GM19324 (cell line): Measurements from ENCODE around the gene THSD4.

Experiments used
- ATAC-seq: cut with Tn5 transposase; IDR thresholded peaks from one replicate; pipeline ENCODE4 v1.9.1; 2021; ENCODE audit warnings: mild to moderate bottlenecking, moderate library complexity; ENCODE audit not compliant: unreplicated experiment, low FRiP score

THSD4 gene

DNA sequence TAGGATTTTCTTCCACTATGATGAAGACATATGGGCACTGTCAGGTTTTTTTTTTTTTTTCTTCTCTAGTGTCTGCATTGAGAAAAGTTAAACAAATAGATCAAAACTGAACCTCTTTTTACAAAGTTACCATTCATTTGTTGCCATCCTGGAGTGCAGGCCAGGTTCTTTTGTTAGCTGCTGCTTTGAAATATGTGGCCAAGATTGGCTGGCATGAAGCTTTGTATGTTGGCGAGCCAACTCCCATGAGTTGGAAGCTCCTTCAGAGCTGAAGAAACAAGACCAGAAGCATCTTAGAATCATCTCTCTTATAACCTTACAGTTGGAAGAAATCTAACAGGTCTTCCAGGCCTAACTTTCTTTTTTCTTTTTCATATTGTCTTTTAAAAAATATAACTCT is 346.5 kb downstream of the THSD4 start:
- ATAC-seq = no peak

DNA sequence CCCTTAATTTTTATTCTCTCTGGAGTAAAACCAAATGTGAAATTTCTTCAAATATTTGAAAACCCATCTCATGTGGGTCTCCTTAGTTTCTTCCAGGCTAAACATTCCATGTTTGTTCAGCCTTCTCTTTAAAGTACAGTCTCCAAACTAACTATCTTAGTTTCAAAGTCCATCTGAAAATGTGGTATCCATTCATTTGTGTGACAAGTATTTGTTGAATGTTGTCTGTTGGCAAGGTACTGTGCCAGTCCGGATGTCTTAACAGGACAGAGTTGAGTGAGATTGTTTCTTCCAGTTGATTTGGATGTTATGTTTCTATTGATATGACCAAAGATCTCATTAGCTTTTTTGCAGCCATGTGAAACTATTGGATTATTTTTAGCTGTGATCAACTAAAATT is 347.4 kb downstream of the THSD4 start:
- ATAC-seq = no peak

DNA sequence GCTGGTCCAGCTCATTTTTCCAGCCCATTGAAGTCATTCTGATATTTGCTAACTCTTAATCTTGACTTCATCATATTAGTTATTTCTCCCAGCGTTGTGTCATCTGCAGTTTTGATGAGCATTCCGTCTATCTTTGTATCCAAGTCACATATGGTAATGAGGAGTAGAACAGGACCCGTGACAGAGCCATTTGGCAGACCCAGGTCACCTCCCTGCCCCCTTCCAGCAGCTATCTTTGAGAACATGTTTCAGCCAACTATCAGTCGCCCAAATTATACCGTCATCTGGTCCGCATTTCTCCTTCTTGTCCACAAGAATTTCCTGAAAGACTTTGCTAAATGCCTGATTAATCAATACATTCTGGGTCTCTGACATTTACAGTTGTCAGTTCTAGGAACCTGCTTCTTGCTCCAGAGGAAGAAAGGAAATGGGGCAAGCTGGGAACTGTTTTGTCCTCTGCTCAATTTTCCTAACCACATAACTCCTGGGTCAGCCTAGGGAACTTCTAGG is 347.9 kb downstream of the THSD4 start:
- ATAC-seq = no peak

DNA sequence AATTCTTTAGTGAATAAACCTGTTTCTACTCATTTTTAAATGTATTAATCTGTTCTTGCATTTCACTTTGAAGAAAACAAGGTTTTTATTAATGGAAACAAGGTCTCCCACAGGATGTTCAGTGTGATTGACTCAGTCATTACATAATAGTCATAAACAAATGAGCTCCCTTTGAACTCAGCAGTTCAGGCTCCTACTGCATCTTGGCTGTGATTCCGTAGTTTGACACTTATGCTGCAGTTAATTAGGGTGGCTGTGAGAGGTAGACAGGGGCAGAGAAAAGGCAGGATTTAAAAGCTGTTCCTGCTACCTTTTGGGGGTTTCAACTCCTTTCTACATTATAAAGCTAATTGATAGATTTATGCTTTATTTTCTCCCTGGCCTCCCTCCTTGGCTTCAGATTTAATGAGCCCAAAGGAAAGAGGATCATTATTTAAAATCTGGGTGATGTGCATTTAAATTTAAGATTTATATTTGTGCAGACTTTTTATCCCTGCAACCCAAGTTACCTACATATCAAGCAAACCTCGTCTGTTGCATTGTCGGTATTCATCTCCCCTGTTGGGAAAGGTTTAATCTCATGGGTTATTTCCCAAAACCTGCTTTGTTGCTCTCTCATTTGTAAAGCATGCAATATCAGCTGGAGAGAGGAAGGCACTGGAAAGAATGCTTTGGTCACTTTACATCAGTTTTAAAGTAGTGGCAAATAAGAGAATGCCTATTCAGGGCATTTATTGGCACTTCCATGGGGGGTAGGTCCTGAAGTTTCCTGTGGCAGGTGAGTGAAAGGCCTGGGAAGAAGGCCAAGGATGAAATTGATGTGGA is 350.1 kb downstream of the THSD4 start:
- ATAC-seq = no peak

DNA sequence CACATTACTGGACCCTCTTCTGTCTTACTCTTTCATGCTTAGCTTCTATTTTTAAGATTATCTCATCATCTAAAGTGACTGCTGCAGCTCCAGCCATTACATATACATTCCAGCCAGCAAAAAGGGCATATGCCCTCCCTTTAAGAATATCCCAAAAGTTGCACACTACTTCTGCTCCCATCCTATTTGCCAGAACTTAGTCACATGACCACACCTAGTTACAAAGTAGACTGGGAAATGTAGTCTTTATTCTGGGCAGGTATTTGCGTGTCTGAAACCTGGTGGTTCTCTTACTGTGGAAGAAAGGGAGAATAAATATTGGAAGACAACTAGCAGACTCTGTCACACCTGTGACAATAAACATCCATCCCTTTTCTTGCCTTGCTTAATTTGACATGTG is 353.4 kb downstream of the THSD4 start:
- no peak for ATAC-seq

DNA sequence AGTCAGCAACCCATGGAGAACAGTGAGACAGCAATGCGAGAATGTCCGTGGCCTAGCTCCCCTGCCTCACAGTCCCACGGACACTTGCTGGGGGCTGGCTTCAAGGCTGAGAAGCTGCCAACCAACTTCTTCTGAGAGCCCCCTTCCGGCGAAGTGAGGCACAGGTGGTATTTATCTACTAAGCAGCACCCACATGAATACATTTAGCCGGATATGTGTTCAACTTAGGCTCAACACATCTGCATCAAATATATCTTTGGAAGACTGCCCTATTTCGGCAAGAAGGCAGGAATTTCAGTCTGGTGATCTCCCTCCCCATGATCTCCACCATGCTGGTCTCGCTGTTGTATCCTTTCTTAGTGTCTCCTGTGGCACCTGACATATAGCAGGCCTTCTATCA is 354.1 kb downstream of the THSD4 start:
- no peak for ATAC-seq

DNA sequence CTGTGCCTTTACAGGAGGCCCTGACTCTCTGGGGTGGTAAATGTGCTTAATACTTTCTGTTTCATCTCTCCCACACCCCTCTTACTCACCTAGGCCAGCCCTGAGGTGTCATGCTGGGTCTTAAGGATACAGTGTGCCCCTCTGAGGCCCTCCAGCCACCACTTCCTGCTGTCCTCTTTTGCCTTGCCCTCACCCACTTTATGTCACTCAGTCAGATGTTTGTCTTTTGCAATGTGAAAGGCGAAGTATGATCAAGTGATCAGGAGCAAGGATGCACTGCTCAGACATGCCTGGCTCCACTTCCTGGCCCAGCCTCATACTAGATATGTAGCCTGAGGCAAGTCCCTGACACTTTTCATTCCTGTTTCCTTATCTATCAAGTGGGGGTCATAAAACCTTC is 356.1 kb downstream of the THSD4 start:
- ATAC-seq = no peak

DNA sequence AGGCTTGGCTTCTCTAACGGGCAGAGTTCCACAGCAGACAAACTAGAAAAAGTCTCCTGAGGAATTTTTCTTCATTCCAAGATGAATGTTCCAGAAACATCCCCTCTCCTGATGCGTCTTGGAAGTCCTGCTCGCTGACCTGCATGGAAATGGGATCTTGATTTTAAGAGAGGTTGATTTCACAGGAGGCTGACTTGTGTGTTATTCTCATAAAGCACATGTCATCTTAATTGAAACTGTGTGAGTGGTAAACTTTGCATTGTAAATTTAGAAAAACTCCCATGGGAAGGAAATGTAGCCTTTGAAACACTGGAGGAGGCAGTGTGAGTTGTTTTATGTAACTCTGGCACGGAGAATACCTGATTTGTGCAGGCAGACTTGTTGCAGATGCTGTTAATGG is 357.3 kb downstream of the THSD4 start:
- ATAC-seq = no peak

DNA sequence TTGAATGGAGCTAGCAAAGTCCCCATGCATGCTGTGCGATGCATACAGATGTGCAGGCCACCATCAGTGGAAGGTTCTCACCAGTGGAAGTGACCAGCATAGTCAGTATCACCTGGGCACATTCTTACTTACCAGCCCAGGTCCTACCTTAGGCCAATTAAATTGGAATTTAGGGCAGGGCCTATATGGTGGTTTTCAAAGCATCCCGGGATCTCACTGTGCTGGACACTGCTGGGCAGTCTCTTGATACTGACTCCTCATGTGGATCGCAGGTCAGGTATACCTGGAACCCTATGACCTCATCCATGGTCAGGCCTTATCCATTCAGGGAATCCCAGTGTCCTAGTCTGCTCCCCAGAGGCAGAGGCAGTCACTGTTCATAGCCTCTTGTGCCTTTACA is 358.5 kb downstream of the THSD4 start:
- ATAC-seq = no peak

DNA sequence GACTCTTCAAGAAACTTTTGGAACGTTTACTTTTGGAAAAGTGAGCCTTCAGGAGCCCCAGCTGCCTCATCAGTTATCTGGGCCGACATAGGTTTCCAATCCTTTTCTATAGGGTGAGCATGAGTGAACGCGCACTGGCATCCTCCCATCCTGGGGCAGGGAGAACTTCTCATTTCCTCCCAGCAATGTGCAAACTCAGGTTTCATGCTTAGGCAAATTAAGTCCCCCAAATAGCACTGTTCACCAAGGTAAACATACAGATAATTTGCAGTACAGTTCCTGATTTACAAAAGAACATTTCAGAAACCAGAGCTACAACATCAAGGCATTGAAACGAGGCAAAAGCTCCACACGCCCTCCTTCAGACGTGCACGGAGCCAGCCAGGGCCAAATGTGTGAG is 361.6 kb downstream of the THSD4 start:
- ATAC-seq = peak; percentile 71

DNA sequence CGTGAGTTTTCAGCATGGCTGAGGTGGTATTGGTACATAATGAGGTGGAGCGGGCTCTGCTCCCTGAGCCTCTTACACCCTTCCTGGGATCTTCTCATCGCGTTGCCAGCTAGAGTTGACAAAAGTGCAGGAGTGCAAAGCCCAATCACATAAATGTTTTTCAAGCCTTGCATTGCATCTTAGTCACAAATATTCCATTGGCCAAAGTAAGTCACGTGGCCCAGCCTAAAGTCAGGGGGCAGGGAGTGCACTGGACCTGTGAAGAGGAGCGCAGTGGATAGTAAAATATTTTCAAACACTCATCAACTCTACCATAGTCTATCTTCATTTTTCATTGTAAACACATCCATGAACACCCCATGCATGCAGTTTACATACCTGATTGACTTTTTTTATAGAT is 365.3 kb downstream of the THSD4 start:
- no peak for ATAC-seq

DNA sequence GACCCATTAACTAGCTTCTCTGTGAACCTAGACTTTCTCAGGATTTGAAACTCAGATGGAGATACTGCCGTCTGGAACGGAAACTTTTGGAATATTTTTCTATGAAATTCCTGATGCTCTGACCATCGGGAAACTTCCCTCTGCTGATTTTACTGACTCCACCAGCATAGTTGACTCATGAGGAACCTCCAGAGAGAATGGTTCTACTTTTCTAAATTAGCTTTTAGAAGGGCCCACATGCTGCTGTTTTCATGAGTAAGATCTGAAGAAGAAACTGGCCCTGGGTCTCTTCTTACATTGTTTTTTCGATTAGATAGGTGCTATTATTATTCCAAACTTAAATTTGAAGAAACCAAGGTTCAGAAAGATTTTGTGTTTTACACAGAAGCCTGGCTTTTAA is 368.8 kb downstream of the THSD4 start:
- no peak for ATAC-seq

DNA sequence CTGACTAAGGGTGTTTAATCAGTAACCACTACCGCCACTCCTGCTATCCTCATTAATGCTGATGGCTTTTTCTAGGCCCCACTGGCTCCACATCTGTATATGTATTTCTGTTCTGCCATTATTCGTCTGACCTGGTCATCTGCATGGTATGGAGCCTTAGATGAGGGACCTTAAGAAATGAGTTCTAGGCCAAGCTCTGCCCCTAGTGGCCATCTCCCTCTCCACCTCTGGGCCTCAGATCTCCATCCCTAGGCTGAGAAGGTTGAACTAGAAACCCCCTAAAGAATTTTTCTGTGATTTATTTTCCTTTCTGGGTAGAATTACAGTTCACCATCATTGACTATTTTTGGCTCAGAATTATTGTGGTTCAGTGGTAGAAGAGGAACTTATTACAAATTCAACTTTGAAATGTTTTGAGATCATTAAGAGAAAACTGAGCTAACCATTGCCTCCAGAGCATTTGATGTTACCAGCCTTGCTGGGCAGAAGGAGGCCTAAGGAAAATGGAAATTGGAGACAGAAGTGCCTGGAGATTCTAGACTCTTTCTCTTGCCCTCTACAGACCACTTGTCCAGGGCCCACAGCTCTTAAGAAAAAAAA is 369.9 kb downstream of the THSD4 start:
- no peak for ATAC-seq

DNA sequence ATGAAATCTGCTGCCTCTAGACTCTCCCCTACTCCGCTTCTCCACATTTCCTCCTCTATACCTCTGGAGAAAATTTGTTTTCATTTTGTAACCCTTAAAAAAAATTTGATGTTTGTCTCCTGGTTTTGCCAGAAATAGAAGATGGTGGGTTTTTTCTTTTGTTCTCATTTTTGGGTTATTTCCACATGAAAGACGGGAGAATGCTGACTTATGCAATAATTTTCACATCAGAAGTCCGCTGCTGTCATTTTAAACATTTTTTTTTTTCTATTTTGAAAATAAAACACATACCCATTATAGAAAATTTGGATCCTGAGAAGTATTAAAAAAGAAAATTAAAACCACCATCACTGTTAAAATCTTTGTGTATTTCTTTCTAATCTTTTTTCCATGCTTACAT is 374.3 kb downstream of the THSD4 start:
- no peak for ATAC-seq

DNA sequence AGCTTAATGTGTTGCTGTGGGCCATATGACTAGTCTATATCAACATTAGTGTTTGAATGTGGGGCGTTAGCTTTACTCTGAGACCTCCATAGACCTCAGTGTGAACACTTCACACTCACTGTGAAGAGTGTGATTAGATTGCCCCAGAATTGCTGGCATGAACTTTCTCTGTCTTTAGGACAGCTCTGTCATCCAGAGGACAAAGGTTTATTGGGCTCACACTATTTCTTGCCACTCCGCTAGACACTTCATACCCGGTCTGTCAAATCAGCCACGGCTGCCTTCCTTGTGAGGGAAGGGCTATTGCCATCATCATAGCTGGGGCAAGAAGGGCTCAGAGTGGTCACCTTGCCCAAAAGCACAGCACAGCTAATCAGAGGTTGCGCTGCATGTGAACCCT is 378.3 kb downstream of the THSD4 start:
- no peak for ATAC-seq

DNA sequence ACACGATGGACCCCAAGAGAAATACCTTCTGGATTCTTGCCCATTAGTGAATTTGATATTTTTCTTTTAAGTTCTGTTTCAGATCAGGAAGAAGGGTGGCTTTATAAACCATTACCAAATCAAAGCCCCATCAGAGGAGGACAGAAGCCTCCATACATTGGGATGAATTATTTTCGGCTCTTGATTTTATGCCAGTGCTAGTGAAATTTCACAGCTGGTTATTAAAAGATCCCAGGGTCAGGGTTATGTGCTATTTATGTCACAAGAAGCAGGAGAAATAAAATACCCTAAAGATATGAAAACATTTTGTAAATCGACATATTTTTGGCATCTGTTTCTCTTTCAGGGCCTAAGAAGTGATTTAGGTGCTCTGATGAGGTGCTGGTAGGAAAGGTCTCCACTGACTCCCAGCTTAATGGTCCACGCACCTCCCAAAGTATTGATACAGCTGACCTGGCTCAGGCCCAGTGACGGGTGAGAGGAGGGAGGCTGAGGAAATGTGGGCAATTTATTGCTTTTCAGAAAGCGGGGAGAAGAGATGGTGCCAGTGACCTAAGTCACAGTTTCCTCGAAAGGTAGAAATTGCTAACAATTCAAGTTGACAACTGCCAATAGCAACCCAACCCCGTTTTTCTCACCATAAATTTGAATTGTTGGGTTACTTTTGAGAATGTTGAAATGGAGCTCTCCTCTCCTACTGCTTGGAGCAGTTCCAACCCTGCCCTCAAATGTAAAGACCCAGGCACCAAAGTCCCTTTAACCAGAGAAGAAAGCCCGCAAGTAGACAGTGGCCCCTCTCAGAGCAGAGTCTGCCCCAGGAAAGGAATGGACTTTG is 379.5 kb downstream of the THSD4 start:
- ATAC-seq = no peak

DNA sequence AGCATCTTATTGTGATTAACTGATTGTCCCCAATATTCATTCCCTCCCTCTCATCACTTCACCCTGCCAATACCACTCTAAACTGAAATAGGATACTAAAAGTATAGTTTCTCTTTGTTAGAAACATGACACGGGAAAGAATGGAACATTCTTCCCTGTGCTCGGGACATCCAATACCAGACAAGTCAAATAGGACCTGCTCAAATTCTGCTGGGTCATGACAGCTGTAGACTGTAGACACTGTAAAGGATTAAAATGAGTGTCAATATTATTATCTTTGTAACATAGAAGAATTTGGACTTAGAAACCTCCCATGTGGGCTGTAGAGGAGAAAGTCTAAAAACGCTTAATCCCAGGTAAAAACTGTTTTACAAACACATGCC is 380.1 kb downstream of the THSD4 start:
- ATAC-seq = no peak

DNA sequence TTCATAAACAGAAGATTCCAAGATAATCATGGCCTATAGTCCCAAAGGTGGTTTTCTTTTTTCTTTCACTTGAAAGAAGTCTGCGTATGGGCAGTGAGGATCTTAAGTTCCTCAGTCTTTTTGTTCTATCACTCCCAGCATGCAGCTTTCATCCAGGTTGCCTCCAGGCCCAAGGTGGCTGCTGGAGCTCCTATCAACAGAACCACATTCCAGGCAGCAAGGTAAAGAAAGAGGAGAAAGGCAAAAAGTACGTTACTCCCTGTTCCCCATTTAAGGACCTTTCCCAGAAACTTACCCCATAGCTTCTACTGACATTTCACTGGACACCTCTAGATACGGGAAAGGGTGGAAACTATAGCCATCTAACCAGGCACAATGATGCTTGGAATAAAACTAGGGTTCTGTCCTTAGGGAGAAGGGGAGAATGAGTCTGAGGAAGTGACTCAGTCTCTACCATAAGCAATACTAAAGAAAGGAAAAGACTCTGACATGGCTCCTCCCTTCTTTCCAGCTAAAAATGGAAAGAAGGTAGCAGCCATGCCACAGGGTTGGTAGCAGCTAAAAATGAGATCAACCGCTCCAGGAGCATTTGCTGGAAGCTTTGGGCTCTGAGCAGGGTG is 381.2 kb downstream of the THSD4 start:
- ATAC-seq = no peak

DNA sequence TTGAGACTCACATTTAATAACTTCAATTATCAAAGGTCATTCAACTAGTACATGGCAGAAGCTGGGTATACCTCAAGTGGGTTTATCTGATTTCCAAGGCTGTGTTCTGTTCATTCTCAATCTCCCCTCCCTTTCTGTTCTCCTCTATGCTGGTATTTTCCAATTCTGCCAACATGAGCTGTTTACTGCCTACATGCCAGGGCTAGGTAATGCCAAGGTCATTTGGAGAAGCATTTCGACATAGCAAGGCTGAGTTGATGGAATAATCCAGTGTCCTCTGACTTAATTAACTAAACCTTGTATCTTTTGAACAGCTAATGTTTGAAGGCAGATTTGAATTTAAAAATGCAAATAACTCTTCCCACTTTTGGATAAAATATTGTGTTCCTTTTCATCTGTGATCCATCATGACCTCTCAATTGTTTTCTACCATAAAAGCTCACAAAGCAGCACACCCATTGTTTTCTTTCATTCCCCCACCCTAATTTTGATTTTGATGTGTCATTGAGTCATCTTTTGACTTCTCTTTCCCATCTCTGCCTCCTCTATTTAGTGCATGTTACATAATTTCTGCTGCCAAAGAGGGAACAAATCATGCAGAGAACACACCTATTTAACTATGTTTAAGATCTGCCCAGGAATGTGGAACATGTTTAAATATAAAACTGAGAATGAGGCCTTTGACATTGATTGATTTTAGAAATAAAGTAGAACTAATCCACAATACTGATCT is 386.2 kb downstream of the THSD4 start:
- ATAC-seq = no peak

DNA sequence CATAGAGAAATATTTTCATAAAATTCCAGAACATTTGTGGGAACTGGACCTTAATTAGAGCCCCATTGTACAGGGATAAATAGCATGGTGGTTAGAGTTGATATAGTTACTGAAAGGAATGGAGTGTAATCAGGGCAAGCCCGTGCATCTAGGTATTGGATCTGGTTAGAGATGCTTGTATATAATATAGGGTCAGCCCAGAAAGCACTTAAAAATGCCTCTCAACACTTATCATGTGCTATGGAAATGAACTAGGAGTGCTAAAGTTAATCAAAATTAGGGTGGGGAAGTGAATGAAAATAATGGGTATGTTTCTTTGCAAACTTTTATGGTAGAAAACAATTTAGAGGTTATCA is 386.8 kb downstream of the THSD4 start:
- no peak for ATAC-seq
